Mucosa of descending colon (tissue), 3 donors: ENCODE data around the gene CEND1. TPM values are rescaled to one million over a fixed set of nuclear protein-coding genes. Genes with fewer than 3 reads are reported as not detected.

Experiments used
- ATAC-seq: fragments of 200-7000 bp; cut with Tn5 transposase; one replicate; pipeline ENCODE4 v1.9.1; 2020; ENCODE audit warnings: mild to moderate bottlenecking, moderate library complexity
- DNase-seq, 3 donors: peaks; one replicate each; pipeline ENCODE4 v3.0.0-alpha.2; 2020
- H3K36me3 ChIP-seq: fragments of 200-600 bp; one replicate; pipeline ENCODE4 v1.8.0; 2021; ENCODE audit warnings: low read depth, mild to moderate bottlenecking
- H3K4me1 ChIP-seq: fragments of 200-600 bp; one replicate; pipeline ENCODE4 v1.8.0; 2021; ENCODE audit warnings: low read depth, mild to moderate bottlenecking
- H3K4me3 ChIP-seq: fragments of 200-600 bp; one replicate; pipeline ENCODE4 v1.8.0; 2021; ENCODE audit warnings: mild to moderate bottlenecking
- H3K9me3 ChIP-seq: fragments of 200-600 bp; one replicate; pipeline ENCODE4 v1.8.0; 2021; ENCODE audit warnings: mild to moderate bottlenecking
- CTCF ChIP-seq: fragments of 200-600 bp; IDR thresholded peaks from one replicate; pipeline ENCODE4 v1.8.0; 2022; ENCODE audit warnings: antibody characterized with exemption, mild to moderate bottlenecking
- intact Hi-C, 2 donors: fragments of 100-400 bp; cut with DNase I in 1 of 2; cut with micrococcal nuclease in 1 of 2; formaldehyde crosslinking; loops; one replicate each; pipeline versions ENCODE4 v1.11.0 to v1.11.1; 2022; cut with DNase I, micrococcal nuclease
- total RNA-seq, 3 donors: library from RNA; stranded (reverse); fragmentation: NEBNext Ultra II Directional in 2 of 3; extraction: Animal tissue kit (Norgen Biotek cat#: 25700) in 2 of 3; gene quantifications; one replicate each; pipeline versions ENCODE4 v1.2.1 to v1.2.4, GENCODE V29; 2021 to 2023
- donor health status: DM: no; HTN: no; CAD: no; lungs with moderate emphysema.
- donor health status: DM: no; HTN: no; CAD: no.
- donor health status: DM: no; HTN: yes; CAD: no.

The CEND1 gene
- total RNA-seq, 3 donors from 2014 or later, result 0.34 to 2.2 TPM; not detected in 1

- no peak for TF ChIP-seq CTCF
- no peaks in the 10 kb centered on the region for H3K9me3 ChIP-seq
- ATAC-seq (peak; percentile 59), DNase-seq (peak; percentile 73 to 83 (median 81))
- no peaks in the 10 kb centered on the region for H3K36me3 ChIP-seq
- intact Hi-C loops, result no loop called here
- peaks cover 55% of the 10 kb centered on the region for H3K4me1 ChIP-seq
- H3K4me3 ChIP-seq, result peak overlapping the region; percentile 46
Observed at GRCh38 chr11:833114-833791, 43.4 kb upstream of the CEND1 start.

GRCh38 chr11:832529-833113, 42.7 kb upstream of the CEND1 start, which contains the start of gene CD151:
TSS of gene CD151 (plus strand) at chr11:832952. CDS start at chr11:836070, 3,118 bp downstream.
- no peak for TF ChIP-seq CTCF
- DNase-seq (peak; percentile 70 to 80 (median 78)), ATAC-seq (peak; percentile 58)
- Histone ChIP-seq H3K4me1 (peaks cover 54% of the 10 kb centered on the region), H3K9me3 (no peaks in the 10 kb centered on the region), H3K36me3 (no peaks in the 10 kb centered on the region), H3K4me3 (peak within 1 kb of the TSS; percentile 46)
- intact Hi-C loops, result no loop called here

GRCh38 chr11:831961-832528, 42.2 kb upstream of the CEND1 start:
- Histone ChIP-seq H3K9me3 (no peaks in the 10 kb centered on the region), H3K4me3 (no peak overlapping the region), H3K4me1 (peaks cover 52% of the 10 kb centered on the region), H3K36me3 (no peaks in the 10 kb centered on the region)
- intact Hi-C loops, result no loop called here
- DNase-seq (peak in 1 of 3 donors; percentile 66), ATAC-seq (no peak)
- TF ChIP-seq CTCF, result no peak

- no peak for ATAC-seq
- peak in 2 of 3 donors; percentile 50 to 63 for DNase-seq
- intact Hi-C loops, result no loop called here
- no peak overlapping the region for H3K4me3 ChIP-seq
- no peaks in the 10 kb centered on the region for H3K9me3 ChIP-seq
- H3K4me1 ChIP-seq, result peaks cover 58% of the 10 kb centered on the region
- H3K36me3 ChIP-seq, result no peaks in the 10 kb centered on the region
- TF ChIP-seq CTCF, result no peak
Observed at GRCh38 chr11:831118-831864, 41.4 kb upstream of the CEND1 start.

- no peak for ATAC-seq
- Histone ChIP-seq H3K4me3 (no peak overlapping the region), H3K4me1 (peaks cover 65% of the 10 kb centered on the region), H3K9me3 (no peaks in the 10 kb centered on the region), H3K36me3 (no peaks in the 10 kb centered on the region)
- DNase-seq, result peak; percentile 79 to 91 (median 83)
- intact Hi-C loops, result no loop called here
- TF ChIP-seq CTCF, result no peak
Observed at GRCh38 chr11:830295-831117, 40.6 kb upstream of the CEND1 start.
